ENCODE results near the gene DEFB119. TPM values are rescaled to one million over a fixed set of nuclear protein-coding genes. Genes with fewer than 3 reads are reported as not detected.
"Not testable (repeated sequence)": the region's sequence is repeated elsewhere in the genome, so short reads cannot be mapped to it uniquely, and the experiment has no call there.

DEFB119 gene
- not detected in 2 replicates for total RNA-seq
- long read RNA-seq = 0 reads

GRCh38 chr20:31390490-31390889, at the start of gene DEFB119:
Gene DEFB119, minus strand, starts transcription at chr20:31390590. Its CDS starts 107 bp downstream, at chr20:31390483.
- Mint-ChIP-seq H3K9me3 (ENCODE audit: unreplicated experiment) (peaks cover 4% of the 10 kb centered on the region), H3K4me1 (ENCODE audit: unreplicated experiment) (no peaks in the 10 kb centered on the region), H3K27ac (ENCODE audit: unreplicated experiment) (no peak within 1 kb of the TSS), H3K4me3 (ENCODE audit: unreplicated experiment) (no peak within 1 kb of the TSS), H3K27me3 (ENCODE audit: unreplicated experiment) (no peaks in the 10 kb centered on the region), H3K36me3 (ENCODE audit: unreplicated experiment) (no peaks in the 10 kb centered on the region)
- no peak for TF ChIP-seq CTCF (IDR thresholded peaks at IDR 0.05)
- no peak for DNase-seq (ENCODE audit: extremely low spot score, unreplicated experiment)

- TF ChIP-seq CTCF (IDR thresholded peaks at IDR 0.05) = no peak
- DNase-seq (ENCODE audit: extremely low spot score, unreplicated experiment) = no peak
- no peak overlapping the region for H3K27ac Mint-ChIP-seq (ENCODE audit: unreplicated experiment)
- no peaks in the 10 kb centered on the region for H3K4me1 Mint-ChIP-seq (ENCODE audit: unreplicated experiment)
- H3K27me3 Mint-ChIP-seq (ENCODE audit: unreplicated experiment) = peaks cover 6% of the 10 kb centered on the region
- no peaks in the 10 kb centered on the region for H3K36me3 Mint-ChIP-seq (ENCODE audit: unreplicated experiment)
- no peak overlapping the region for H3K4me3 Mint-ChIP-seq (ENCODE audit: unreplicated experiment)
- no peaks in the 10 kb centered on the region for H3K9me3 Mint-ChIP-seq (ENCODE audit: unreplicated experiment)
Observed at GRCh38 chr20:31430568-31431115, 40.3 kb upstream of the DEFB119 start.

- not testable (repeated sequence) for H3K27me3 Mint-ChIP-seq (ENCODE audit: unreplicated experiment); H3K27ac Mint-ChIP-seq (ENCODE audit: unreplicated experiment); H3K4me1 Mint-ChIP-seq (ENCODE audit: unreplicated experiment); H3K4me3 Mint-ChIP-seq (ENCODE audit: unreplicated experiment); H3K36me3 Mint-ChIP-seq (ENCODE audit: unreplicated experiment); DNase-seq (ENCODE audit: extremely low spot score, unreplicated experiment); H3K9me3 Mint-ChIP-seq (ENCODE audit: unreplicated experiment)
Observed at GRCh38 chr20:31427576-31427975, 37.2 kb upstream of the DEFB119 start.

- H3K9me3 Mint-ChIP-seq (ENCODE audit: unreplicated experiment) = not testable (repeated sequence)
Observed at GRCh38 chr20:31426891-31427551, 36.6 kb upstream of the DEFB119 start.

GRCh38 chr20:31425797-31426196, 35.4 kb upstream of the DEFB119 start:
- Mint-ChIP-seq H3K36me3 (ENCODE audit: unreplicated experiment) (no peaks in the 10 kb centered on the region), H3K27ac (ENCODE audit: unreplicated experiment) (no peak overlapping the region), H3K4me1 (ENCODE audit: unreplicated experiment) (no peaks in the 10 kb centered on the region), H3K4me3 (ENCODE audit: unreplicated experiment) (no peak overlapping the region), H3K9me3 (ENCODE audit: unreplicated experiment) (no peaks in the 10 kb centered on the region), H3K27me3 (ENCODE audit: unreplicated experiment) (peaks cover 2% of the 10 kb centered on the region)
- DNase-seq (ENCODE audit: extremely low spot score, unreplicated experiment) = no peak
- TF ChIP-seq CTCF (IDR thresholded peaks at IDR 0.05) = no peak

More at GRCh38 chr20:31426891-31427551, 36.6 kb upstream of the DEFB119 start:
- H3K27me3 Mint-ChIP-seq (ENCODE audit: unreplicated experiment); H3K27ac Mint-ChIP-seq (ENCODE audit: unreplicated experiment); H3K36me3 Mint-ChIP-seq (ENCODE audit: unreplicated experiment); DNase-seq (ENCODE audit: extremely low spot score, unreplicated experiment); H3K4me1 Mint-ChIP-seq (ENCODE audit: unreplicated experiment); H3K4me3 Mint-ChIP-seq (ENCODE audit: unreplicated experiment): not testable (repeated sequence)

GRCh38 chr20:31418307-31418706, 27.9 kb upstream of the DEFB119 start:
- no peaks in the 10 kb centered on the region for H3K27me3 Mint-ChIP-seq (ENCODE audit: unreplicated experiment)
- no peaks in the 10 kb centered on the region for H3K36me3 Mint-ChIP-seq (ENCODE audit: unreplicated experiment)
- no peak overlapping the region for H3K27ac Mint-ChIP-seq (ENCODE audit: unreplicated experiment)
- H3K4me1 Mint-ChIP-seq (ENCODE audit: unreplicated experiment) = no peaks in the 10 kb centered on the region
- no peak overlapping the region for H3K4me3 Mint-ChIP-seq (ENCODE audit: unreplicated experiment)
- no peak for TF ChIP-seq CTCF (IDR thresholded peaks at IDR 0.05)
- peaks cover 6% of the 10 kb centered on the region for H3K9me3 Mint-ChIP-seq (ENCODE audit: unreplicated experiment)
- no peak for DNase-seq (ENCODE audit: extremely low spot score, unreplicated experiment)

Measured in osteocyte (in vitro differentiated cells).